GM18502 (cell line): Measurements from ENCODE around the gene NIM1K.
"Not testable (repeated sequence)": the region's sequence is repeated elsewhere in the genome, so short reads cannot be mapped to it uniquely, and the experiment has no call there.

ENCODE experiments used
- ATAC-seq: cut with Tn5 transposase; IDR thresholded peaks from one replicate; pipeline ENCODE4 v1.9.1; 2021; ENCODE audit warnings: mild to moderate bottlenecking; ENCODE audit not compliant: unreplicated experiment, poor library complexity

NIM1K gene

DNA sequence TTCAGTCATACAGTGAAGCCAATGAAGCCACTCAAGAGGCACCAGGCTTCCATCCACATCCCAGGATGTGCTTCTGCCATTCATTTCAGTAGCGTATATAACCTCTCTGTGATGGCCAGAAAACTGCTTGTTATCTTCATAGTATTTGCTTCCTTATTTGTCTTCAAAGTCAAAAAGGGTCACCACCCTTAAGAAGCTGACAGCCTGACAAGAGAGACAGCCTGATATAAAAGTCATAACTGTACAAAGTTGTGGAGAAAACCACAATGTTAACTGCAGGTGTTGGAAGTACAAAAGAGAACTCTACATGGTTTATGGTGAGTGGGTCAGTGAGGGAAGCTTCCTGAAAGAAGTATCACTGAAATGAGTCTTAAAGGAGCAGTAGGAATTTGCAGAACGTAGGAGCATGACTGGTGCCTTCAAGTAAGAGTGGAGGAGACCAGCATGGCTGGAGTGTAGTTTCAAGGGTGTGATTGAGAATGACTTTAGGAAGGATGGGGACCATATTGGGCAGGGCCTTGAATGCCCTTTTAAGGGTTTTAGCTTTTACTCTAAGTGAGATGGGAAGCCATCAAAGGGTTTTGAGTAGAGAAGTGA, 33.7 kb downstream of the NIM1K start:
- no peak for ATAC-seq

DNA sequence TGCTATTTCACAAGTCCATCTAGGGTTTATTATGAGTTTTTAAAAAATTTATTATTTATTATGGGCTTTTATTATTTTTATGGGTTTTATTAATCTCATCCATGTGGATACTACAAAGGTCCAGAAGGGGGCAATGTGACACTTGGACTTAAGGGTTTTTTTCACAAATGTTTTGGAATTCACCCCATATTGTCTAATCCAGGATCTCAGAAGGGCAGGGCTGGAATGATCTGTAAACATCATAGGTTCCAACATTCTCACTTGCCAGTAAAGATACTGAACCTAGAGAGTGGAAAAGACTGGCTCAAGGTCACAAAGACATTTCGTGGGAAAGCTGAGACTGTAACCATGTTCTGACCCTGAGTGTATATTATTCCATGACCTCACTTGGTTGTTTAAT, 35.6 kb downstream of the NIM1K start:
- no peak for ATAC-seq

DNA sequence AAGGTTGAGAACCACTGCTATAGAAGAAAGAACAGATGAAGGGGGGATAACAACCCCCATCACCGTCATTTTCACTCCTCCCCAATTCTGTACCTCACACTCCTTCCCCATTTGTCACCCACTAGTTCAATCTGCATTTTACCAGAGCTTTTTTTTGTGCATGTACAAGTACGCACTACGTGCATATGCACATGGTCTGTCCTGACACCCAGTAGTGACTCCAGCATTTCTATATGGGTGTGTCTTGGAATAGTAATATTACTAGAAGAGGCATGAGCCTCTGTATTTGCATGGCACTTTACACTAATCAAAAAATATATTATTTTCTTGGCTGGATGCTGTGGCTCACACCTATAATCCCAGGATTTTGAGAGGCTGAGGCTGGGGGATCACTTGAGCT, 38.7 kb downstream of the NIM1K start:
- no peak for ATAC-seq

DNA sequence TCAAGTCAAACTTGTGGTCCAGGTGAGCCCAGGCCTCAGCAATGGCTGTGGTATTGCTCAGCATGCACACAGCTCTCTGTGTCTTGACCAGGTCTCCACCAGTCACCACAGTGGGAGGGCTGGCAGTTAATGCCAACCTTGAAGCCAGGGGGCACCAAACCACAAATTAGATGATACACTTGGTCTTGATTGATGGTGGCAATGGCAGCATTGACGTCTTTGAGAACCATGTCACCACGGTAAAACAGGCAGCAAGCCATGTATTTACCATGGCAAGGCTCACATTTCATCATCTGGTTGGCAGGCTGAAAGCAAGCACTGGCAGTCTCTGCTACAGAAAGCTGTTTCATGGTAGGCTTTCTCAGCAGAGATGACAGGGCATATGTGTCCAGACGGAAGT, 40.0 kb downstream of the NIM1K start:
- no peak for ATAC-seq

DNA sequence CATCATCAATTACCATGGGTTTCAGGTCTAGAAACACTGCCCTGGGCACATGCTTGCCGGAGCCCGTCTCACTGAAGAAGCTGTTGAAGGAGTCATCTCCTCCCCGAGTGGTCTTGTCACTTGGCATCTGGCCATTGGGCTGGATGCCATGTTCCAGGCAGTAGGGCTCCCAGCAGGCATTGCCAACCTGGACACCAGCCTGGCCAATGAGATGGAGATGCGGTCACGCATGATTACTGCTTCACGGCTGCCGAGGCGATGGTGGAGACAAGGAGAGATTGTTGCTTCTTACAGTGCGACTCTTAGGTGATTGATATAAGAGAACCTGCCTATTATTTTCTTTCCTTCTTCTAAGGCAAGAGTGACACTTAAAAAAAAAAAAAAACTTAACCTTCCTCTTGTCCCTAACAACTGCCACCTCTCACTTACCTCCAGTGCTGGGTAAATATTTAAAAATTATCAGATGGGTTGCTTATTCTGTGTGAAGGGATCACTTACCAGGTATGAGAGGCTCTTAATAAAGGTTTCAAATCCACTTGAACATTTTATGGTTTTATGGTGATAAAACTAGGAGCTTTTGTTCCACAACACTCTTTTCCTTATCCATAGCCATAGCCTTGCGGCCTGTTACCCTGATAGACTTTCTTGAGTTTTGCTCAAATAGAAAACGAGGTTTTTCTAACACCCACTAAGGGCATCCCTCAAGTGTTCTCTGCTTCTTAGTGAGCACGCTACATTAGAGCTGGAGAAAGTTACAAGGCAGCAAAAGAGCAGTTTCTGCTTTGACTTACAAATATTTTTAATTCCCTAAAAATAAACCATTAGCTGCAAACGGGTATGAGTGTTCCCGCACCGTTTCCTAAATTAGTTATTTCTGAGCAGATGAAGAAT, 41.2 kb downstream of the NIM1K start:
- no peak for ATAC-seq

DNA sequence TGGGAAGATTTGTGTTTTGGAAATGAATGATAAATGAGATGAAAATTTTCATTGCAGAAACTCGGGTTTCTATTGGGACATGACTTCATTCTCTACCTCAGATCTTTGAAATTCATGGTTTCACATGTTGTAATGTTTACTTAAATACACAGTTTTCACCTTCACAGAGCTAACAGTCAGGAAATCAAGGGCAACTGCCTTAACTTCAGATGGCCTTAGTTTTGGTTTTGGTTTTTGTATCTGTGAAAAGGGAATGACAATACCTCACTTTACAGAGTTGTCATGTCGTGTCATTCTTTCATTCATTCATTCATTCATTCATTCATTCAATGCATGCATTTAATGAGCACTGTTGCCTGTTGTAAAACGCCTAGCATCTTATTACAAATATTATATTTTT, 41.9 kb downstream of the NIM1K start:
- peak; percentile 78 for ATAC-seq

DNA sequence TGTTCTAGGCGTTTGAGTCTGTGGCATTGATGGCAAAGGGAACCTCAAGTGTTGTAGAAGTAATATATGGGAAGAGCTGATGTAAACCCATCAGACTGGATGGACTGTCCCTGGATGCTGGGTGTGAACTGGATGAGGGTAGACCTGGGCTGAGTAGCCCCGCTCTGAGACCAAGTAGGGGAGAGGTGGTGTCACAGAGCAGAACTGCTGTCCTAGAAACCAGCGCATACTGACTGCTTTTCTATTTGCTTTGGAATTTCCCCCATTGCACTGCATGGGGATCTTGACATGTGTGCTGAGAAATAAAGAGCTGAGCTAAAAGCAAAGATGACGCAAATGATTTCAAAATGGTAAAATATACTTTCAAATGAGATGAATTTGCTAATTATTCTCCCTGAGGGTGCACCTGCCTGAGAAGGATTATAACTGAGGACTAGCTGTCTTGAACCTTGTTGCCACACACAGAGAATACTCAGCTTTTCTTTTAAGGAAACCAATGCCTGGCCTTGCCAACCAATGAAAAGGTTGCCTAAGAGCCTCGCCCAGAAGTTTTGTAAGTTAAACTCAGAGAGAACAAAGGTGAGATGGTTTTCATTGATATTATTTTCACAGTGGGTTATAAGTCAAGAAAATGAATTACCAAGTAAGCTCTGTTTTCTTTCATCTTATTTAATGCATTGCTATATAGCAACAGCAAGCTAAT, 44.8 kb downstream of the NIM1K start:
- no peak for ATAC-seq

DNA sequence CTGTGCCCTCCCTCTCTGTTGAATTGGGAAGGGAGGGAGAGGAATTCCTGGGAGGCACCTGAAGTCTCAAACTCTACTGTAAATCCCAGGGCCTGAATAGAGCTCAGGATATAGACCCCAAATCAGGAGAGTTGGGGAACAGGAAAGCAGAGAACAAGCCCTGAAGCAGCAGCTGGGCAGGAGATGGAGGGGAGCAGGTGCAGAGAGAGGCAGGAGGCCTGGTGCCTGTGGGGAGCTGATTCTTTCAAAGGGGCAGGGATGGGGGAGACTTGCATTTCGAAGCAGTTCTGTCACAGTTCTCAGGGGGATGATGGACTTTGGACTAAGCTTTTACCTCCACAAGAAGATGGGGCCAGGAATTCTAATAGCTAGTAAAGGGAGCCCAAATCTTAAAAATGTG, 50.2 kb downstream of the NIM1K start:
- no peak for ATAC-seq

DNA sequence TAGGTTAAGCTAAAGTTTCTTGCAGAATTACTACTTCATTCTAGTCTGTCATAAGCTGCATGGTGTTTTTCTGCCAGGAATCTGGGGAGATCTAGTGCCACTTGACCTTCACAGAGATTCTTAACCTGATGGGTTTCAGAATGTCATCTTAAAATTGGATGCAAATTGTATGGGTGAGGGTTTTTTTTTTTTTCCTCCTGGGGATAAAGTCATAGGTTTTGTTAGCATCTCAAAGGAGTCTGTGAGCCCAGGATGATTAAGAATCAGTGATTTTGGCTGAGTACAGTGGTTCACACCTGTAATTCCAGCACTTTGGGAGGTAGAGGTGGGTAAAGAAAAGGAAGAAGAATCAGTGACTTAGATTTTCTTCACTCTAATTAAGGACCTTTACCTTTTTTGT, 51.2 kb downstream of the NIM1K start:
- no peak for ATAC-seq

DNA sequence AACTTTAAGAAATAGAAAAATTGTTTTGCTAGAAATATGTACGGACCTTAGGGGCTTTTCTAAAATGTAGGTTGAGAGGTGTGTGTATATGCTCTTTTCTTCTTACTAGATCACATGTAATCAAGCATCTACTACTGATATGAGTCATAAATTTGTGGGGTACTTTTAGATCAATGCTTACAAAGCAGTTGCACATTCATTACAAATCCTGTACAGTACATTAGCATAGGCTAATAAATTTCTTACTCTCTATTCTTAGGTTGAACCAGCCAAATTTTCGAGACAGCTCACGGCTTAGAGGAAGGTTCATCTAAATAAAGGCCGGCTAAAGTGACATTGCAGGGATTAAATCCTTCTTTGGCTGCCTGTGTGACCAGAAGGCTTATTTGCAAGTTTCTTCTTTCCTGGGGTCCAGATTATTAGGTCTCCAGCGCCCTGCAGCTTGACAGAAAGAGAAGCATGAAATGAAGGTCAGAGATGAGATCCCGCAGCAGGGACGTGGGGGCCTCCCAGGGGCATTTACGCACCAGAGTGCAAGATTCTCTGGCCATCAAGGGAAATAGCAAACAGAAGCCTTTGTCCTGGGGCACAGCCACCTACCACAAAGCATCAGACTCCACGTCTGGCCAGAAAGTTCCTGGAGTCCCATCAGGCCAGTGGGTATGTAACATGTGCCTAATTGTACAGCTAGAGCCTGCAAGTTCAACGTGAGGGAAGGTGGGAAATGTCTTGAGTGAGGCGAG, 53.0 kb downstream of the NIM1K start:
- peak; percentile 81 for ATAC-seq

DNA sequence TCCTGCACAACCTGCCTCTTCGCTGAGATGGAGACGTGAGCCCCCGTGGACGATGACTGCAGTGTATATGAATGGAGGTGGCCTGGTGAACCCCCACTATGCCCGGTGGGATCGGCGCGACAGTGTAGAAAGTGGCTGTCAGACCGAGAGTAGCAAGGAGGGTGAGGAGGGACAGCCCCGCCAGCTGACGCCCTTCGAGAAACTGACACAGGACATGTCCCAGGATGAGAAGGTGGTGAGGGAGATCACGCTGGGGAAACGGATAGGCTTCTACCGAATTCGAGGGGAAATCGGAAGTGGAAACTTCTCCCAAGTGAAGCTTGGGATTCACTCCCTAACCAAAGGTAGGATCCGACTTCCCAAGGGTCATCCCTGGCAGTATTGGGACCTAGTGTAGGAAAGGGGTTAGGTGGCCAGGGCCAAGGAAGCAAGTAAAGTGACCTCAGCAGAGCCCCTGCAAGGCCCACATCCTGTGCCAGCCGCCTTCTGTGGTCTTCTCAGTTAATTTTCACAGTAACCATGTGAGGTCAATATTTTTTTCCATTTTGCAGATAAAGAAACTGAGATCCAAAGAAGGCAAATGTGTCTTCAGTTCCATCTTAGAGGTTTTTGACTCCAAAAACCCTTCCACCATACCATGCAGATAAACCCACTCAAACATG, 53.8 kb downstream of the NIM1K start:
- ATAC-seq: peak; percentile 50

DNA sequence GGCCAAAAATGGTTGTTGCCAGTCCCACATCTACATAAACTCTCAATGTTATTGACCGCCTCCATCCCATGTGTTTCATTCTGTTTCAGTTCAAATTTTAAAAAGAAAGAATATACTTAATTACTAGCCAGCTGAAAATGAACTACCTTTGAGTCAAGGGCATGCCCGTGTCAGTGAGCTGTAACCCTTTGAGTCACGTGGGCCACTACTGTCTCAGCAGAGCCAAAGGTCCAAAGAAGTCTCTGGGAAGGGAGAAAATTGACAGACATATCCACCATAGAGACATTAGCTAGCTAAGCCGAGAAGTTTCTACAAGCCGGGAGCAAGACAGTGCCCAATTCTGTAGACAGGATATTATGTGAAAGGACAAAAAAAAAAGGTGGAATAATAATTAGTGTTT, 59.7 kb downstream of the NIM1K start:
- ATAC-seq: no peak

DNA sequence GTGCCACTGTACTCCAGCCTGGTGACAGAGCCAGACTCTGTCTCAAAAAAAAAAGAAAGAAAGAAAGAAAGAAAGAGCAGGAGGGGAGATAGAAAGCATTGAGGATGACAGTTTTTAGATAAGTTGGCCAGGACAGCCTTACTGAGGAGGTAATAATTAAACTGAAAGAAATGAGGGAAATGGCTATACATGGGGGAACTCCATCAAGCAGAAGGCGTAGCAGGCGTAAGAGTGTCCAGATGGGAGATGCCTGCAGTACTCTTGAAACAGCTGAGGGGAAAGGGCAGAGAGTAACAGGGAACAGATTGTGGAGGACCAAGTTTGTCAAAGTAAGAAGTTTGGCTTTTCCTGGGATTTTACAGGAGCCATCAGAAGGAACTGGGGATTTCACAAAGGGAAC, 63.7 kb downstream of the NIM1K start:
- ATAC-seq: no peak

DNA sequence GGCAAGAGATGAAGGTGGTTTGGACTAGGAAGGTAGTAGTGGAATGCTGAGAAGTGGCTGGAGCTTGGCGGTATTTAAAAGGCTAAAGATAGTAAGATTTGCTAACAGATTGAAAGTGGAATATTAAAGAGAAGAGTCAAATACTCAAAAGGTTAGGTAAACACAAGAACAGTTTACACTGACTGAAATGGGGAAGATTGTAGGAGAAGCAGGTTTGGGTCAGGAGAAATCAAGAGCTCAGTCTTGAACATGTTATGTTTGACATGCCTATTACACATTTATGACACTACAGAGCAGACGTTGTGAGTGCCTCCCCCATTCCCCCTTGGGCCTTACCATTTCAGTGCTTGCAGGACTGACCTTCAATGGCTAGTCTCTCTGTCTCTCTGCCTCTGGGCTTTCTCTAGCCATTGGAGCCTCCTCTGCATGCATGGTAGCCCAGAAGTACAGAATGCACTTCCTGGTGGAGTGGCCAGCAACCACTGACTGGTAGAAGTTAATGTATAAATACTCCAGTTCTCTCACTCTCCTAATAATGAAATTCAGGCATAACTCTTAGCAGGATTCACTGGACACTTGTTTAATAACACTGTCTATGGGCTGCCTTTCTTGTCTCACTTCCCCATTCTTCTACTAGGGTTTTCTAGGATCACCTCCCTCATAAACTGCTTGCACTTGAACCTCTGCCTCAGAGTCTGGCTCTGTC, 64.4 kb downstream of the NIM1K start:
- no peak for ATAC-seq

DNA sequence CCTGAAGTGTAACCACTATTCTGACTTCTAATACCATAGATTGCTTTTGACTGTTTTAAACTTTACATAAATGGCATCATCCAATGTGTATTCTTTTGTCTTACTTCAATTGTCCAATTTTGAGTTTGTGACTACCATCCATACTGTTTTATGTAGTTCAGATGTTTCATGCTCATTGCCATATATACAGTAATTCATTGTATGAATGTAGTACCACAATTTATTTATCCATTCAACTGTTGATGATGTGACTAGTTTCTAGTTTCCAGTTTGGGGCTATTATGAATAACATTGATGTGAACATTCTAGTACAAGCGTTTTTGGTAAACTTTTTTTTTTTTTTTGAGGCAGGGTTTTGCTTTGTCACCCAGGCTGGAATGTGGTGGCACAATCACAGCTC, 66.1 kb downstream of the NIM1K start:
- ATAC-seq: no peak

DNA sequence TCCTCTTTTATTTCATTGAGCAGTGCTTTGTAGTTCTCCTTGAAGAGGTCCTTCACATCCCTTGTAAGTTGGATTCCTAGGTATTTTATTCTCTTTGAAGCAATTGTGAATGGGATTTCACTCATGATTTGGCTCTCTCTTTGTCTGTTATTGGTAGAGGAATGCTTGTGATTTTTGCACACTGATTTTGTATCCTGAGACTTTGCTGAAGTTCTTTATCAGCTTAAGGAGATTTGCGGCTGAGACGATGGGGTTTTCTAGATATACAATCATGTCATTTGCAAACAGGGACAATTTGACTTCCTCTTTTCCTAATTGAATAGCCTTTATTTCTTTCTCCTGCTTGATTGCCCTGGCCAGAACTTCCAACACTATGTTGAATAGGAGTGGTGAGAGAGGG, 70.2 kb downstream of the NIM1K start:
- ATAC-seq: not testable (repeated sequence)

DNA sequence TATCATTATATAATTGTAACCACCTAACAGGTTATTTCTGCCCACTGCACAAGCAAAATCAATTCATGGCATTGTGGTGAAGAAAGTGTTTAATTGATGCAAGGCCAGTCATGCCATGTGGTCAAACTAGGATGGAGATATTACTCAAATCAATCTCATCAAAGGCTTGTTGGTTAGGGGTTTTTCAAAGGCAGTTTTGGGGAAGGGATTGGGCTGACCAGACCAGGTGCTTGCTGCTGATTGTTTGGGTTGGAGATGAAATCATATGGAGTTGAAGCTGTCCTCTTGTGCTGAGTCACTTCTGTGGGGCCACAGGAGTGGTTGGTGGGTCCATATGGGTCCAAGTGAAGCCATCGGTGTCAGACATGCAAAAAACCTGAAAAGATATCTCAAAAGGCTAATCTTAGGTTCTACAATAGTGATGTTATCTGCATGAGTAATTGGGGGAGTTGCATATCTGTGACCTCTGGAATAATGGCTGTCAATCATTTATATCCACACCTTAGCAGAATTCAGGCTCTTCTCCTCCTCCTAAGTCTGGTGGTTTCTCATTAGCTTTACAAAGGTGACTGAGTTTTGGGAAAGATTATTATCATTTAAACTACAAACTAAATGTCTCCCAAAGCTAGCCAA, 76.3 kb downstream of the NIM1K start:
- ATAC-seq: peak; percentile 88

DNA sequence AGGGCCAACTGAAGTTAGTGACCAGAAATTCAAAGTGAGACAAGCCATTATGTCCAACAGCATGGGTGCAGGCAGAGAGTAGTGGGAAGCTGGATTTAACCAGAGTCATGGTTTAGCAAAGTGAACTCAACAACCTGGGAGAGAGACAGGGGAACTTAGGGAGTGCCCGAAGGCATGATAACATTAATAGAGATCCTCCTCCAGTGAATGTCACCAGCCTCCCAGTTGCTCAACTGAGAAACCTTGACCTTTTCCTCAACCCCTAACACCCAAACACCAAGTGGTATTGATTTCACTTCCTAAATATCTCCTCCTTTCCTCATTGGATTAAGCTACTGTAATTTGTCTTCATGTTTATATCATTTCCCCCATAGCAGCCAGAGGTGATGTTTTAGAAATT, 78.6 kb downstream of the NIM1K start:
- no peak for ATAC-seq

DNA sequence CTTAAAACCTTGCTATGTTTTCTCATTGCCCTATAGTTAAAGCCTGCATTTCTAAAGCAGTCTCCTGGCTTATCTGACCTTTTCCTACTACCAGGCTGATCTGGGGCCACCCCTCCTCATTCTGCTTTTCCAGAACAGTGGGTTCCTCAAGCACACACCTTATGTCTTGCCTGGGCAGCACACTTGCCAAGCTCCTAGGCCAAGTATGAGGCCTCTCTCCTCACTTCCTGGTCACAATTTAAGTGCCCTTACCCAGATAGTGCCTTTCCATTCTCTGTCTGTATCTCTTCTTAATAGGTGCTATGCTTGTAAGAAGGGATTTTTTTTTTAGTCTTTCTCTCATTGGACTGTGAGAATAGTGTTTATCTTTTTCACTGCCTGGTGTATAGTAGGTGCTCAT, 81.5 kb downstream of the NIM1K start:
- ATAC-seq: no peak
